Measurements from ENCODE around the gene ANO9. TPM values are rescaled to one million over a fixed set of nuclear protein-coding genes. Genes with fewer than 3 reads are reported as not detected.

ANO9 gene
- total RNA-seq, 2 experiments from 2014 or later: 88.2 to 94.2 TPM

DNA sequence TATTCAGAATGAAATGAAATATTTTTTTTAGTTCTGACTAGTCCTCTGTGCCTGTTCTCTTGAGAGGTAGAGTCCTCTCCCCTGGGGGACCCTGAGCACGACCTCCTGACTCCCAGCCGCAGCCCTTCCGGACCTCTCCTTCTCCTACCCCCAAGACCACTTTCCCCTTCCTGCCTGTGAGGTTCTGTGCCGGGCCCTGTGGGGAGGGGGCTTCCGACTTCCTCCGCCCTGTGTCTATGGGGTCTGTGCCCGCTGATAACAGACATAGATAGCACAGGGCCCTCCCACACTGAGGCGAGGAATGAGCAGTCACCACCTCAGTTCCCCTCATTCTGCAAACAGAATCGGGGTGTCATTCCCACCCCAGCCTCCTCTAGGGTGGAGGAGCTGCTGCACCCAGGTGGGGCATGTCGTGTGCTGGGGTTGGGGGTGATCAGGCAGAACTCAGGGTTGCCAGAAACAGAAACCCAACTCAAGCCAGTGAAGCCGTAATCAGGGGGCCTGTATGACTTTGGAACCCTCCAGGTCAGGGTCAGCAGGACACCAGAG is 59.7 kb downstream of the ANO9 start:
- no peak overlapping the region for H3K4me3 Mint-ChIP-seq
- CTCF ChIA-PET: interaction anchor here (1.2 kb wide), 1 partner anchor 14 kb away, joined by 3 read pairs; no protein-coding TSS in a partner anchor
- H3K9me3 Mint-ChIP-seq: peaks cover 1% of the 10 kb centered on the region

DNA sequence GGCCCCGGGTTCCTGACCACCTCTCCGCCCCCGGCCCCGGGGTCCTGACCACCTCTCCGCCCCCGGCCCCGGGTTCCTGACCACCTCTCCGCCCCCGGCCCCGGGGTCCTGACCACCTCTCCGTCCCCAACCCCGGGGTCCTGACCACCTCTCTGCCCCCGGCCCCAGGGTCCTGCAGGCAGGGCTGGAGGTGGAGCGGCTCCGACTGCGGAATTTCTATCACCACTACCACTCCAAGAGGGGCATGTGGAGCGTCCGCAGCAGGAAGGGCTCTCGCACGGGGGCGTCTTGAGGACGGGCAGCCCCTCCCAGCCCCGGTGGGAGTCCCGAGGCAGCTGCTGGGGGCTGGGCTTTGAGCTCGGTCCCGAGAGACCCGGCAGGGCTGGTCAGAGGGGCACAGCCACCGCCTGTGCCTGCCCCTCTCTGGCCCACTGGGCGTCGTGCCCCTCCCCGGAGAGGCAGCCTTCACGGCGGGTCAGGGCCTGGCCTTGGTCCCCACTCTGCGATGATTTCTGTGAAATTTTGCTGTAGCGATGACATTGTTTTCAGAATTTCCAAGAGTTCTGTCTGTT is 60.2 kb downstream of the ANO9 start:
- ChIA-PET CTCF (interaction anchor here (1.2 kb wide), 1 partner anchor 15 kb away, joined by 3 read pairs; no protein-coding TSS in a partner anchor), POLR2A (no interaction called here)
- Mint-ChIP-seq H3K4me1 (peaks cover 3% of the 10 kb centered on the region), H3K27me3 (peaks cover 7% of the 10 kb centered on the region), H3K27ac (no peak overlapping the region), H3K9me3 (no peaks in the 10 kb centered on the region), H3K36me3 (ENCODE audit: low read depth) (no peaks in the 10 kb centered on the region), H3K4me3 (no peak overlapping the region)
- no peak for DNase-seq

More for the DNA sequence above, 59.7 kb downstream of the ANO9 start:
- no peak overlapping the region for H3K27ac Mint-ChIP-seq
- H3K27me3 Mint-ChIP-seq: peaks cover 7% of the 10 kb centered on the region
- DNase-seq: no peak
- H3K4me1 Mint-ChIP-seq: peaks cover 3% of the 10 kb centered on the region
- no peaks in the 10 kb centered on the region for H3K36me3 Mint-ChIP-seq (ENCODE audit: low read depth)
- POLR2A ChIA-PET: no interaction called here

- Mint-ChIP-seq H3K27me3 (peaks cover 7% of the 10 kb centered on the region), H3K36me3 (ENCODE audit: low read depth) (no peaks in the 10 kb centered on the region), H3K27ac (no peak overlapping the region), H3K4me3 (no peak overlapping the region), H3K4me1 (peaks cover 3% of the 10 kb centered on the region), H3K9me3 (no peaks in the 10 kb centered on the region)
- ChIA-PET CTCF (interaction anchor here (1.2 kb wide), 1 partner anchor 16 kb away, joined by 3 read pairs; no protein-coding TSS in a partner anchor), POLR2A (no interaction called here)
- no peak for DNase-seq
Measured at GRCh38 chr11:380996-381395, 60.8 kb downstream of the ANO9 start.

GRCh38 chr11:380491-380890 is 61.3 kb downstream of the ANO9 start:
- DNase-seq: no peak
- Mint-ChIP-seq H3K9me3 (no peaks in the 10 kb centered on the region), H3K27me3 (peaks cover 7% of the 10 kb centered on the region), H3K4me3 (no peak overlapping the region), H3K36me3 (ENCODE audit: low read depth) (no peaks in the 10 kb centered on the region), H3K4me1 (peaks cover 3% of the 10 kb centered on the region), H3K27ac (no peak overlapping the region)
- ChIA-PET POLR2A (no interaction called here), CTCF (no interaction called here)

- Mint-ChIP-seq H3K27me3 (peaks cover 7% of the 10 kb centered on the region), H3K4me1 (peaks cover 3% of the 10 kb centered on the region), H3K4me3 (no peak overlapping the region), H3K36me3 (ENCODE audit: low read depth) (no peaks in the 10 kb centered on the region), H3K9me3 (no peaks in the 10 kb centered on the region), H3K27ac (no peak overlapping the region)
- CTCF ChIA-PET: no interaction called here
- POLR2A ChIA-PET: no interaction called here
- DNase-seq: no peak
Measured at GRCh38 chr11:380095-380480, 61.7 kb downstream of the ANO9 start.

DNA sequence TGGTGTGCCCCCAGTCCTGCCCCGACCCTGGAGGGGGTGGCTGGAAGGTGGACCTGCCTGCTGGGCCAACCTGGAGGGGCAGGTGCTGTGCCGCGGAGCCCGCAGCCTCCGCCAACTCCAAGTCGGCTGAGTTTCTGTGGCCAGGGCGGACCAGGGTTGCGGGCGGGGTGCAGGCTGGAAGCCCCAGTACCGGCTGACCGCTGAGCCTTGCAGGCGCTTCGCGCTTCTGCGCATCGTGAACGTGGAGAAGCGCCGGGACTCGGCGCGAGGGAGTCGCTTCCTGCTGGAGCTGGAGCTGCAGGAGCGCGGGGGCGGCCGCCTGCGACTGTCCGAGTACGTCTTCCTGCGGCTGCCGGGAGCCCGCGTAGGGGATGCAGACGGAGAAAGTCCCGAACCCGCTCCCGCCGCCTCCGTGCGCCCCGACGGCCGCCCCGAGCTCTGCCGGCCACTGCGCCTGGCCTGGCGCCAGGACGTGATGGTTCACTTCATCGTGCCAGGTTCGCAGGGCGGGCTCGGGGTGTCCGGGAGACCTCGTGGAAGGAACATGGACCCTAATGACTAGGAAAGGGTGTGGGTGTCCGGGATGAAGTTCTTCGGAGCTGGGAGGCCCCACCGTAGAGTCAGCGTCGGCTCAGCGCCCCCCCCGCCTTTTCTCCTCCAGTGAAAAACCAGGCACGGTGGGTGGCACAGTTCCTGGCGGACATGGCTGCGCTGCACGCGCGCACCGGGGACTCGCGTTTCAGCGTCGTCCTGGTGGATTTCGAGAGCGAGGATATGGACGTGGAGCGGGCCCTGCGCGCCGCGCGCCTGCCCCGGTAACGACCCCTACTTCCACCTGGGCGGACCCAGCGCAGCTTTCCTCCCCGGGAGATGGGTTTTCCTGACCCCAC is 62.4 kb downstream of the ANO9 start:
- no peak for DNase-seq
- Mint-ChIP-seq H3K27ac (no peak overlapping the region), H3K36me3 (ENCODE audit: low read depth) (no peaks in the 10 kb centered on the region), H3K4me1 (peaks cover 3% of the 10 kb centered on the region), H3K27me3 (peaks cover 7% of the 10 kb centered on the region), H3K9me3 (no peaks in the 10 kb centered on the region), H3K4me3 (no peak overlapping the region)
- ChIA-PET CTCF (no interaction called here), POLR2A (no interaction called here)

GRCh38 chr11:377883-378500 is 63.8 kb downstream of the ANO9 start:
- Mint-ChIP-seq H3K36me3 (ENCODE audit: low read depth) (peaks cover 5% of the 10 kb centered on the region), H3K27me3 (peaks cover 5% of the 10 kb centered on the region), H3K4me1 (peaks cover 3% of the 10 kb centered on the region), H3K27ac (no peak overlapping the region), H3K4me3 (no peak overlapping the region), H3K9me3 (no peaks in the 10 kb centered on the region)
- ChIA-PET CTCF (interaction anchor here (1.2 kb wide), 1 partner anchor 19 kb away, joined by 3 read pairs; no protein-coding TSS in a partner anchor), POLR2A (no interaction called here)
- DNase-seq: no peak

DNA sequence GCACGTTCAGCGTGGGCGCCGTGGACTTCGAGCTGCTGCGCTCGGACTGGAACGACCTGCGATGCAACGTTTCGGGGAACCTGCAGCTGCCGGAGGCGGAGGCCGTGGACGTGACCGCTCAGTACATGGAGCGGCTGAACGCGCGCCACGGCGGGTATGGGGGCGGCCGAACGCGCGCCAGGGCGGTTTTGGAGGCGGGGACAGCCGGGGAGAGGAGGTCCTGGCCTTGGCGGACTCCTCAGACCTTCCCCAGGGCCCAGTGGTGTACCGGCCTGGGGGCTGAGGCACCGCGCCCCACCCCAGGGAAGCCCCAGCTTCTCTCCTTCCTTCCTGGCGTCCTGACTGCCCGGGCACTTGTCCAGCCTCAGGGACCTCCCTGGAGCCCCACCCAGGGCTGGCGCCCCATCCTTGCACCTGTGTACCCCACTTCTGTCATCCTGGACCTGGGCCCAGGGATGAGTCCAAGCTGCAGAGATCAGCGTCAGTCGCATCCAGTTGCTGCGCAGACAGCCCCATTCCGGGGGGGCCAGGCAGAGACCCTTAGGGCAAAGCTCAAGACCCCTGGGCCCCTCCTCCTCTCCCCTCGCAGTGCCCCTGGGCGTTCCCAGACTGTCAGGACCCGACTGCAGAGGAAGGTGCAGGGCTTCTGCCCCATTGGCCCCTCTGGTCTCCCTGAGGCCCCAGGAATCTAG is 64.5 kb downstream of the ANO9 start:
- peaks cover 5% of the 10 kb centered on the region for H3K36me3 Mint-ChIP-seq (ENCODE audit: low read depth)
- H3K9me3 Mint-ChIP-seq: no peaks in the 10 kb centered on the region
- CTCF ChIA-PET: interaction anchor here (1.2 kb wide), 1 partner anchor 19 kb away, joined by 3 read pairs; no protein-coding TSS in a partner anchor
- no peak overlapping the region for H3K27ac Mint-ChIP-seq
- H3K27me3 Mint-ChIP-seq: peaks cover 4% of the 10 kb centered on the region
- peaks cover 3% of the 10 kb centered on the region for H3K4me1 Mint-ChIP-seq
- POLR2A ChIA-PET: no interaction called here
- DNase-seq: no peak
- no peak overlapping the region for H3K4me3 Mint-ChIP-seq

DNA sequence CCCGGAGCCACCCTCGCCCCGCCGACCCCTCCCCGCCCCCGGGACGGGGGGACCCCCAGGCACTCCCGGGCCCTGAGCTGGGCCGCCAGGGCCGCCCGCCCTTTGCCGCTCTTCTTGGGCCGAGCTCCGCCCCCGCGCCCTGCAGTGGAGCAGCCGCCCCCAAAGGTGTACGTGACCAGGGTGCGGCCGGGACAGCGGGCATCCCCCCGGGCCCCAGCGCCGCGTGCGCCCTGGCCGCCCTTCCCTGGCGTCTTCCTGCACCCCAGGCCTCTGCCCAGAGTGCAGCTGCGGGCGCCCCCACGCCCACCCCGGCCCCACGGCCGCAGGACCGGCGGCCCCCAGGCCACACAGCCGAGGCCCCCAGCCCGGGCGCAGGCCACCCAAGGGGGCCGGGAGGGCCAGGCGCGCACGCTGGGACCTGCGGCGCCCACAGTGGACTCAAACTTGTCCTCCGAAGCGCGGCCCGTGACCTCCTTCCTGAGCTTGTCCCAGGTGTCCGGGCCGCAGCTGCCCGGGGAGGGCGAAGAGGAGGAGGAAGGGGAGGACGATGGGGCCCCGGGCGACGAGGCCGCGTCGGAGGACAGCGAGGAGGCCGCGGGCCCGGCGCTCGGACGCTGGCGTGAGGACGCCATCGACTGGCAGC is 65.2 kb downstream of the ANO9 start:
- POLR2A ChIA-PET: interaction anchor here (0.6 kb wide), 1 partner anchor 168 kb away, joined by 3 read pairs; no protein-coding TSS in a partner anchor
- no peaks in the 10 kb centered on the region for H3K4me1 Mint-ChIP-seq
- no peak for DNase-seq

DNA sequence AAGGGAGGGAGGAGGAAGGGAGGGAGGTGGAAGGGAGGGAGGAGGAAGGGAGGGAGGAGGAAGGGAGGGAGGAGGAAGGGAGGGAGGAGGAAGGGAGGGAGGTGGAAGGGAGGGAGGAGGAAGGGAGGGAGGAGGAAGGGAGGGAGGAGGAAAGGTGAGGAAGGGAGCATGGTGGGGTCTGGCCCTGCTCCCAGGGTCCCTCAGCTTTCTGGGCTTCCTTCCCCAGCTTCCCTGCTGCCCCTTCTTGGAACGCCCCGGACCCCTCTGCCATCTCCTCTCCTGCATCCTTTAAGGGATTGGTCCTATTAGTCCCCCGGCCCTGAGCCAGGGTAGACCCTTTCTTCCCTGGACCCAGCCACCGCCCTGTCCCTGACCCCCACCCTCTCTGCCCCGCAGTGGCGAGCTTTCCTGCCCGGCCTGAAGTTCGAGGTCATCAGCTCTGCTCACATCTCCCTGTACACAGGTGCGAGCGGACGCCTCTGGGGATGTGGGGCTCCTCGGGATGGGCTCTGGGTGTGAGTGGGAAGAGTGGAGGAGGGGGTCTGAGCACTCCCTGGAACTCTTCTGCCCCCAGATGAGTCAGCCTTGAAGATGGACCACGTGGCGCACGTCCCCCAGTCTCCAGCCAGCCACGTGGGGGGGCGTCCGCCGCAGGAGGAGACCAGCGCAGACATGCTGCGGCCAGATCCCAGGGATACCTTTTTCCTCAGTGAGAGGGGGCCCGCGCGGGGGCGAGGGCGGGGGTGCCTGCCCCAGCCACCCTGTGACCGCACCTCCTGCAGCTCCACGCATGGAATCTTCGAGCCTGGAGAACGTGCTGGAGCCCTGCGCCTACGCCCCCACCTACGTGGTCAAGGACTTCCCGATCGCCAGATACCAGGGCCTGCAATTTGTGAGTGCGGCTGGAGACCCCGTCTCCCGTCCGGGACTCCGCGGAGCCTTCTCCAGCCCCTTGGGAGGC is 66.5 kb downstream of the ANO9 start:
- ChIA-PET POLR2A (no interaction called here), CTCF (interaction anchor here (0.6 kb wide), 1 partner anchor 22 kb away, joined by 3 read pairs; no protein-coding TSS in a partner anchor)
- Mint-ChIP-seq H3K9me3 (no peaks in the 10 kb centered on the region), H3K27ac (no peak overlapping the region), H3K36me3 (ENCODE audit: low read depth) (peaks cover 5% of the 10 kb centered on the region), H3K27me3 (peaks cover 10% of the 10 kb centered on the region), H3K4me1 (peaks cover 3% of the 10 kb centered on the region), H3K4me3 (no peak overlapping the region)
- DNase-seq: no peak

More for the DNA sequence above, 65.2 kb downstream of the ANO9 start:
- Mint-ChIP-seq H3K27me3 (no peaks in the 10 kb centered on the region), H3K36me3 (ENCODE audit: low read depth) (peaks cover 5% of the 10 kb centered on the region), H3K4me3 (no peak overlapping the region), H3K9me3 (no peaks in the 10 kb centered on the region), H3K27ac (no peak overlapping the region)
- CTCF ChIA-PET: interaction anchor here (1.2 kb wide), 1 partner anchor 20 kb away, joined by 3 read pairs; no protein-coding TSS in a partner anchor

DNA sequence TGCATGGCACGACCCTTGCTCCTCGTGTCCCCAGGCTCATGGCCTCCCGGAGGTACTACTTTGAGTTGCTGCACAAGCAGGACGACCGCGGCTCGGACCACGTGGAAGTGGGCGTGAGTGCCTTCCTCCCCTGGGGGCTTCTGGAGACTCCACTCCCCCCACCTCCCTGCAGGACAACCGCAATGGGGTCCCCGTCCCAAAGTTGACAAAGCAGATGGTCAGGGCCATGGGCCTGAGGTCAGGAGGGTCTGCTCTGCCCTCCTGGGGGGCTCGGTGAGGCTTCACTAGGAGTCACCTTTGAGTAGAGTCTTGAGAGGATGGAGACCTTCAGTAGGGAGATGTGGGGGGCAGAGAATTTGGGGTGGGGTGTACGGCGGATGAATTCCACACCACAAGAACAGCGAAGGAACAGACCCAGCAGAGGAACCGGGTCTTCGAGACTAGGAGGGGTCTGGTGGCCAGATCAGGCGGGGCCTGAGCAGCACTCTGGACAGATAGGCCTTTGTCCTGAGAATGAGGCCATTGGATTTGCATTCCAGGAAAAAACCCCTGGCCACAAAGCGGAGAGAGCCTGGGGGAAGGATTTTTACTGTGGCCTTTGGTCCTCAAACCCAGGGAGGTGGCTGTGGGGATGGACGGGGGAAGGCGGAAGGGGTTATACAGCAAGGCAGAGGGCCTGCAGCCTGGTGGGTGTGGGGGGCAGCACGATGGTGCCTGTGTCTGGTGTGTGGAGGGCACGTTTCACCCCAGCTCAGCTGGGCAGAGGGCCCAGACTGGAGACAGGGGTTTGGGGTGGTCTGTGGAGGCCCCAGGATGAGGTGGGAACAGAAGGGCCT is 67.9 kb downstream of the ANO9 start:
- CTCF ChIA-PET: no interaction called here
- H3K4me3 Mint-ChIP-seq: no peak overlapping the region
- peak overlapping the region; percentile 68 for H3K27ac Mint-ChIP-seq
- no peaks in the 10 kb centered on the region for H3K9me3 Mint-ChIP-seq
- POLR2A ChIA-PET: no interaction called here
- DNase-seq: no peak
- peaks cover 5% of the 10 kb centered on the region for H3K4me1 Mint-ChIP-seq
- H3K27me3 Mint-ChIP-seq: peaks cover 14% of the 10 kb centered on the region
- H3K36me3 Mint-ChIP-seq (ENCODE audit: low read depth): peaks cover 5% of the 10 kb centered on the region

All from activated CD4-positive, alpha-beta T cell treated with anti-CD3 and anti-CD28 coated beads, Interleukin-2, amount 10 ng/mL, durations not matched to agents 7 days and 5 days (primary cell).